ENCODE measurements around the gene MBD2.
"Not testable (repeated sequence)": the region's sequence is repeated elsewhere in the genome, so short reads cannot be mapped to it uniquely, and the experiment has no call there.

Gene MBD2

DNA sequence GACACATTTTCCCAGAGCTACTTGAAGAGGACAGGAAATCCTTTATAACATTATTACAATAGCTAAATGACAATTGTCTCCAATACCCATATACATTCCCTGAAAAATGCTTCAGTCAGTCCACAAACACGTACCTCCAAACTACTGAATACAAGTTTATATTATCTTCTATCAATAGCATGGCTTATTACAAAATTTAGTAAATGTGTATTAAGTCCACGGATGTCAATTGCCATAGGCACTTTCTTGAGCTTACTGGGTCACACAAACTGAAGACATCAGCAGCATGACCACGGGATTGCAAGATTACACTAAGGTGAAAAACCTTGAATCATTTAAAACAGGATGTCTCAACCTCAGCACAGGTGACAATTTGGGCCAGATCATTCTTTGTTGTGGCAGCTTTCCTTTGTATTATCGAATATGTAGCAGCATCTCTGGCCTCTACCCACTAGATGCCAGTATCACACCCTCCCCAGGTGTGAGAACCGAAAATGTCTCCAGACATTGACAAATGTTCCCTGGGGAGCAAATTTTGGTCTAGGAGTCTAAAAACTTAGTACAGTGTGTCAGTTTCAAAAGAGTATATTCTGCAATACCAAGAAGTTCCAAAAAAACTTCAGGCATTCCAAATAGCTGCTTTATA lies 1.4 kb downstream of the MBD2 start:
- H3K36me3 Mint-ChIP-seq (ENCODE audit: low read depth): no peaks in the 10 kb centered on the region
- peaks cover 37% of the 10 kb centered on the region for H3K4me1 Mint-ChIP-seq
- H3K4me3 Mint-ChIP-seq: peak overlapping the region; percentile 97 to 100 (median 98)
- H3K9me3 Mint-ChIP-seq: no peaks in the 10 kb centered on the region
- H3K27ac Mint-ChIP-seq: peak overlapping the region; percentile 93 to 99 (median 97)
- H3K27me3 Mint-ChIP-seq (ENCODE audit: low read depth): no peaks in the 10 kb centered on the region
- TF ChIP-seq, protein P1, sequence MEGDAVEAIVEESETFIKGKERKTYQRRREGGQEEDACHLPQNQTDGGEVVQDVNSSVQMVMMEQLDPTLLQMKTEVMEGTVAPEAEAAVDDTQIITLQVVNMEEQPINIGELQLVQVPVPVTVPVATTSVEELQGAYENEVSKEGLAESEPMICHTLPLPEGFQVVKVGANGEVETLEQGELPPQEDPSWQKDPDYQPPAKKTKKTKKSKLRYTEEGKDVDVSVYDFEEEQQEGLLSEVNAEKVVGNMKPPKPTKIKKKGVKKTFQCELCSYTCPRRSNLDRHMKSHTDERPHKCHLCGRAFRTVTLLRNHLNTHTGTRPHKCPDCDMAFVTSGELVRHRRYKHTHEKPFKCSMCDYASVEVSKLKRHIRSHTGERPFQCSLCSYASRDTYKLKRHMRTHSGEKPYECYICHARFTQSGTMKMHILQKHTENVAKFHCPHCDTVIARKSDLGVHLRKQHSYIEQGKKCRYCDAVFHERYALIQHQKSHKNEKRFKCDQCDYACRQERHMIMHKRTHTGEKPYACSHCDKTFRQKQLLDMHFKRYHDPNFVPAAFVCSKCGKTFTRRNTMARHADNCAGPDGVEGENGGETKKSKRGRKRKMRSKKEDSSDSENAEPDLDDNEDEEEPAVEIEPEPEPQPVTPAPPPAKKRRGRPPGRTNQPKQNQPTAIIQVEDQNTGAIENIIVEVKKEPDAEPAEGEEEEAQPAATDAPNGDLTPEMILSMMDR (IDR thresholded peaks at IDR 0.05; ENCODE audit: unreplicated experiment in 3 of 3): peak in 1 of 3 experiments; percentile 26

DNA sequence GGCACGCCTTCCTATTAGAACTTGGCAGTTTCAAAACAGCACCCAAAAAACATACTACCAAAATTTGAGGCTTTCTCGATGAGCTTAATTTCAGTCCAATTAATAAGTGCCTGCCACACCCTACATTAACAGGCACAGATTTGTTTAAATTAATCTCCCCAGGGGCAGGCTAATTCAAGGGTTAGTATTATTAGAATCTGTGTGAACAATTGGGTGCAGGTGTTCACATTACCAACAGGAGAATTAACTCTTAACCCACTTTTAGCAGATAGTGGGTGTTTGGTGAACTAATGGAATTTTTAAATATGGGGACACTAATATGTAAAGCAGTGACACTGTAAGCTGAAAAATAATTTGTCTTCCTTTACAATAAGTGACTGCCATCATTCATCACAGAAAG lies 4.1 kb downstream of the MBD2 start:
- TF ChIP-seq, protein P1 (IDR thresholded peaks at IDR 0.05; ENCODE audit: unreplicated experiment in 3 of 3): no peak
- H3K27ac Mint-ChIP-seq: peak overlapping the region in 1 of 3 experiments; percentile 19
- H3K9me3 Mint-ChIP-seq: no peaks in the 10 kb centered on the region
- no peaks in the 10 kb centered on the region for H3K27me3 Mint-ChIP-seq (ENCODE audit: low read depth)
- peak overlapping the region in 1 of 3 experiments; percentile 46 for H3K4me3 Mint-ChIP-seq
- peaks cover 47% of the 10 kb centered on the region for H3K4me1 Mint-ChIP-seq
- no peaks in the 10 kb centered on the region for H3K36me3 Mint-ChIP-seq (ENCODE audit: low read depth)

DNA sequence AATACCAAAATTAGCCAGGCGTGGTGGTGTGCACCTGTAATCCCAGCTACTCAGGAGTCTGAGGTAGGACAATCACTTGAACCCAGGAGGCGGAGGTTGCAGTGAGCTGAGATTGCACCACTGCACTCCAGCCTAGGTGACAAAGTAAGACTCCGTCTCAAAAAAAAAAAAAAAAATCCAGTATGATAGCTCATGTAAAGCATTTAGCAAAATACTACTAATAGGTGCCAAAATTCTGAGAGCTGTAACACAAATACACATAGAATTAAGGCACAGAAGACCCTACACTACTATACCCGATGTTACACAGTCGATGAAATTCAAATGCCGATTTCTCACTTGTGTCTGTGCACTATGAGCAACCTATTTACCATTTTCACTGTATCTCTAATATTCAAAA lies 5.7 kb downstream of the MBD2 start:
- H3K27ac Mint-ChIP-seq; H3K36me3 Mint-ChIP-seq (ENCODE audit: low read depth); H3K9me3 Mint-ChIP-seq; H3K4me3 Mint-ChIP-seq; H3K27me3 Mint-ChIP-seq (ENCODE audit: low read depth): not testable (repeated sequence)
- peaks cover 47% of the 10 kb centered on the region for H3K4me1 Mint-ChIP-seq

DNA sequence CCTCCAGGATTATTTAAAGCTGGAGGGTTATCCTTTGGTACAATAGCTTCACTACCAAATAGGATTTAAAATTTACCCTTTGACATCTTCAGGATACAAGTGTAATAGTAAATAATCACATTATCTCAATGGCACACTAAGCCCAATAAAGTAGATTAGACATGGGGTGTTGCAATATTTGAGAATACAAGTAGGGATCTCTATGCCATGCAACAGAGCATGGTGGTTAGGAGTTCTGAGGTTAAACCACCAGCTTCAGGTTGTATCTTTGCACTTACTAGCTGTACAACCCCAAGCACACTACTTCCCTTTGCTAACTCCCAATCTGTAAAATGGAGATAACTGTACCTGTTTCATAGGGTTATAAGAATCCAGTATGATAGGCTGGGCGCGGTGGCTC lies 6.2 kb downstream of the MBD2 start:
- Mint-ChIP-seq H3K36me3 (ENCODE audit: low read depth) (peaks cover 9% of the 10 kb centered on the region), H3K27ac (no peak overlapping the region), H3K9me3 (no peaks in the 10 kb centered on the region), H3K4me1 (peaks cover 44% of the 10 kb centered on the region), H3K27me3 (ENCODE audit: low read depth) (no peaks in the 10 kb centered on the region), H3K4me3 (no peak overlapping the region)
- TF ChIP-seq, protein P1 (IDR thresholded peaks at IDR 0.05; ENCODE audit: unreplicated experiment in 3 of 3): no peak

DNA sequence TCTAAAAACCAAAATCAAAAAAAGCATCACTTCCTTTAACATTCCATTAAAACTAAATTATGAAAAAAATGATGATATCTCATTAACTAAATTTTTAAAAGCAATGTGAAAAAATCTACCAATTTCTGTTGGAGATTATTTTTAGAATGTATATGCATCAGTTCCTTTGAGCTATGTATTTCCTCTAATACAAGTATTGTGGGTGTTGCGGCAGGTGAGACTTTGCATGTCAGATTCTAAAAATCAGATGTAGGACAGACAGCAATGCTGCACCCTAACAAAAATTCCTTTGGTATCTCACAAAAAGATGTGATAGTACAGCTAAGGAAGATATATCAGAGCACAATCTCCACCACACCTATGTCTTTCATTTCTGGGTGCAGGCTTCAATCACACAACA lies 6.8 kb downstream of the MBD2 start:
- H3K4me3 Mint-ChIP-seq: no peak overlapping the region
- H3K4me1 Mint-ChIP-seq: peaks cover 37% of the 10 kb centered on the region
- H3K9me3 Mint-ChIP-seq: no peaks in the 10 kb centered on the region
- H3K27me3 Mint-ChIP-seq (ENCODE audit: low read depth): no peaks in the 10 kb centered on the region
- H3K27ac Mint-ChIP-seq: peak overlapping the region in 1 of 3 experiments; percentile 32
- TF ChIP-seq, protein P1 (IDR thresholded peaks at IDR 0.05; ENCODE audit: unreplicated experiment in 3 of 3): no peak
- H3K36me3 Mint-ChIP-seq (ENCODE audit: low read depth): peaks cover 9% of the 10 kb centered on the region

DNA sequence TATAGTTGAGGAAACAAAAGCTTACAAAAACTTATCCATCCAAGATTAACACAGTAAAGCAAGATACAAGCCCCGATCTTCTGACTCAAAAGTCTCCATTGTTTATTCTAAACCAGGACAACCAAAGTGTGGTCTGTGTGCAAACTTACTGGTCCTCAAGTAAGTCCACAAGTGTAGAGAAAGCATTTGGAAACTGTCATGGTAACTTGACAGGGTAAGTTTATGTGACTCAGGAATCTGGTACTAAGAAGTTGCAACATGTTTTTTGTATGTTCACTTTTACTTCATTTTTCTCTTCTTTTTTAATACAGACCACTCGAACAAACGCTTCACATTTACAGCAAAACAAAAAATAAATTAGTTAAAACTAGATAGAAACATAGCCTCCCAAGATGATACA lies 9.4 kb downstream of the MBD2 start:
- Mint-ChIP-seq H3K9me3 (no peaks in the 10 kb centered on the region), H3K4me1 (peaks cover 24% of the 10 kb centered on the region), H3K36me3 (ENCODE audit: low read depth) (peaks cover 14% of the 10 kb centered on the region), H3K27ac (no peak overlapping the region), H3K27me3 (ENCODE audit: low read depth) (no peaks in the 10 kb centered on the region), H3K4me3 (no peak overlapping the region)
- TF ChIP-seq, protein P1 (IDR thresholded peaks at IDR 0.05; ENCODE audit: unreplicated experiment in 3 of 3): no peak
